Neural progenitor cell (in vitro differentiated cells): ENCODE results near the gene FCN3. TPM values are rescaled to one million over a fixed set of nuclear protein-coding genes. Genes with fewer than 3 reads are reported as not detected.

Experiments used
- DNase-seq: peaks from one replicate; pipeline ENCODE4 v3.0.0-alpha.2; 2016; ENCODE audit warnings: low spot score
- H2AFZ ChIP-seq: fragments of 200-600 bp; sonication (generic); replicated peaks from 2 replicates; pipeline ENCODE4 v1.6.1; 2016; ENCODE audit warnings: antibody characterized with exemption
- H3F3A ChIP-seq: fragments of 200-600 bp; sonication (generic); 2 replicates; pipeline ENCODE4 v1.6.1; 2016; ENCODE audit warnings: antibody characterized with exemption, low read depth
- H3K27ac ChIP-seq: fragments of 200-600 bp; sonication (generic); 2 replicates; pipeline ENCODE4 v1.5.1; 2016; ENCODE audit warnings: mild to moderate bottlenecking
- H3K27me3 ChIP-seq: fragments of 200-600 bp; sonication (generic); 2 replicates; pipeline ENCODE4 v1.6.1; 2016; ENCODE audit warnings: mild to moderate bottlenecking, moderate library complexity
- H3K36me3 ChIP-seq: fragments of 200-600 bp; sonication (generic); 2 replicates; pipeline ENCODE4 v1.5.1; 2016
- H3K4me1 ChIP-seq: fragments of 200-600 bp; sonication (generic); 2 replicates; pipeline ENCODE4 v1.6.1; 2016; ENCODE audit warnings: mixed run types
- H3K4me2 ChIP-seq: fragments of 200-600 bp; sonication (generic); 2 replicates; pipeline ENCODE4 v1.6.1; 2016
- H3K4me3 ChIP-seq: fragments of 200-600 bp; sonication (generic); 2 replicates; pipeline ENCODE4 v1.5.1; 2016
- H3K79me2 ChIP-seq: fragments of 200-600 bp; sonication (generic); 2 replicates; pipeline ENCODE4 v1.6.1; 2016; ENCODE audit warnings: low read depth
- H3K9ac ChIP-seq: fragments of 200-600 bp; sonication (generic); 2 replicates; pipeline ENCODE4 v1.6.1; 2016
- H3K9me3 ChIP-seq: fragments of 200-600 bp; sonication (generic); 2 replicates; pipeline ENCODE4 v1.5.1; 2016; ENCODE audit warnings: low read depth
- H4K20me1 ChIP-seq: fragments of 200-600 bp; sonication (generic); 2 replicates; pipeline ENCODE4 v1.6.1; 2016; ENCODE audit warnings: low read depth
- H3K27ac Mint-ChIP-seq: 3 replicates; pipeline ENCODE4 v1.8.0; 2021; ENCODE audit warnings: mixed read lengths
- H3K27me3 Mint-ChIP-seq: 2 replicates; pipeline ENCODE4 v1.8.0; 2022; ENCODE audit warnings: low read depth, mild to moderate bottlenecking, inconsistent platforms, moderate library complexity, mixed read lengths; ENCODE audit not compliant: insufficient read depth
- H3K36me3 Mint-ChIP-seq: 3 replicates; pipeline ENCODE4 v1.8.0; 2021; ENCODE audit warnings: mixed read lengths
- H3K4me1 Mint-ChIP-seq: 3 replicates; pipeline ENCODE4 v1.8.0; 2021; ENCODE audit warnings: mixed read lengths
- H3K4me3 Mint-ChIP-seq: 3 replicates; pipeline ENCODE4 v1.8.0; 2021; ENCODE audit warnings: mild to moderate bottlenecking, moderate library complexity, mixed read lengths
- H3K9me3 Mint-ChIP-seq: 3 replicates; pipeline ENCODE4 v1.8.0; 2020; ENCODE audit warnings: mixed read lengths
- CTCF ChIP-seq: fragments of 200-600 bp; sonication (generic); IDR thresholded peaks from 2 replicates; pipeline ENCODE4 v1.5.1; 2017; ENCODE audit warnings: antibody characterized with exemption, mild to moderate bottlenecking
- EZH2 ChIP-seq: fragments of 200-600 bp; sonication (generic); IDR thresholded peaks from 2 replicates; pipeline ENCODE4 v1.6.1; 2017; ENCODE audit warnings: antibody characterized with exemption, mild to moderate bottlenecking, moderate library complexity
- EZH2phosphoT487 ChIP-seq: fragments of 200-600 bp; sonication (generic); IDR thresholded peaks from 2 replicates; pipeline ENCODE4 v1.6.1; 2017; ENCODE audit warnings: antibody characterized with exemption
- total RNA-seq: library from RNA; depleted of rRNA; stranded (reverse); fragments of >200 nt; gene quantifications from 2 replicates; pipeline ENCODE4 v1.2.3, GENCODE V29; 2015; ENCODE audit warnings: low replicate concordance

Gene FCN3
- total RNA-seq, 1 donor from 2014 or later: not detected

- H3K27ac ChIP-seq: no peak overlapping the region
- H3K27me3 ChIP-seq: peaks cover 40% of the 10 kb centered on the region
- no peaks in the 10 kb centered on the region for H3K9me3 ChIP-seq
- H2AFZ ChIP-seq: no peak overlapping the region
- no peak for TF ChIP-seq CTCF
- TF ChIP-seq EZH2: no peak
- H3K4me3 ChIP-seq: no peak overlapping the region
- DNase-seq: peak; percentile 85
- H3K79me2 ChIP-seq: no peaks in the 10 kb centered on the region
- peak overlapping the region; percentile 31 for H3K4me3 Mint-ChIP-seq
- peaks cover 48% of the 10 kb centered on the region for H3K4me1 Mint-ChIP-seq
- H3K4me1 ChIP-seq: peaks cover 38% of the 10 kb centered on the region
- H3K36me3 Mint-ChIP-seq: peaks cover 7% of the 10 kb centered on the region
- peaks cover 53% of the 10 kb centered on the region for H3F3A ChIP-seq
- H4K20me1 ChIP-seq: peaks cover 25% of the 10 kb centered on the region
- H3K27me3 Mint-ChIP-seq: peaks cover 27% of the 10 kb centered on the region
- H3K9ac ChIP-seq: no peak overlapping the region
- peak overlapping the region; percentile 92 for H3K4me2 ChIP-seq
- no peaks in the 10 kb centered on the region for H3K9me3 Mint-ChIP-seq
- no peak overlapping the region for H3K27ac Mint-ChIP-seq
- H3K36me3 ChIP-seq: no peaks in the 10 kb centered on the region
Measured at GRCh38 chr1:27363766-27364695, 10.6 kb downstream of the FCN3 start.

GRCh38 chr1:27361553-27361952, 13.1 kb downstream of the FCN3 start:
- Histone ChIP-seq H3K27me3 (peaks cover 55% of the 10 kb centered on the region), H3K27ac (no peak overlapping the region), H3F3A (peaks cover 37% of the 10 kb centered on the region), H3K4me3 (no peak overlapping the region), H3K36me3 (no peaks in the 10 kb centered on the region), H3K79me2 (no peaks in the 10 kb centered on the region), H3K4me1 (peaks cover 33% of the 10 kb centered on the region), H3K9me3 (no peaks in the 10 kb centered on the region), H3K4me2 (no peak overlapping the region), H4K20me1 (peaks cover 37% of the 10 kb centered on the region), H3K9ac (no peak overlapping the region), H2AFZ (no peak overlapping the region)
- H3K9me3 Mint-ChIP-seq: no peaks in the 10 kb centered on the region
- no peak overlapping the region for H3K4me3 Mint-ChIP-seq
- no peak overlapping the region for H3K27ac Mint-ChIP-seq
- peaks cover 48% of the 10 kb centered on the region for H3K4me1 Mint-ChIP-seq
- H3K27me3 Mint-ChIP-seq: peaks cover 32% of the 10 kb centered on the region
- no peak for TF ChIP-seq CTCF
- no peak for TF ChIP-seq EZH2
- TF ChIP-seq EZH2phosphoT487: no peak
- no peak for DNase-seq
- peaks cover 11% of the 10 kb centered on the region for H3K36me3 Mint-ChIP-seq

- H3K36me3 ChIP-seq: no peaks in the 10 kb centered on the region
- no peaks in the 10 kb centered on the region for H3K9me3 ChIP-seq
- peaks cover 48% of the 10 kb centered on the region for H3K4me1 Mint-ChIP-seq
- H3K27ac Mint-ChIP-seq: no peak overlapping the region
- TF ChIP-seq CTCF (no peak), EZH2phosphoT487 (peak; percentile 23), EZH2 (peak; percentile 54)
- DNase-seq: peak; percentile 37
- peaks cover 37% of the 10 kb centered on the region for H4K20me1 ChIP-seq
- H3K4me1 ChIP-seq: peaks cover 33% of the 10 kb centered on the region
- H3K4me3 Mint-ChIP-seq: no peak overlapping the region
- peaks cover 55% of the 10 kb centered on the region for H3K27me3 ChIP-seq
- H3K4me2 ChIP-seq: peak overlapping the region; percentile 98
- peak overlapping the region; percentile 68 for H3K4me3 ChIP-seq
- no peak overlapping the region for H3K27ac ChIP-seq
- H3K9me3 Mint-ChIP-seq: no peaks in the 10 kb centered on the region
- H3K79me2 ChIP-seq: no peaks in the 10 kb centered on the region
- H2AFZ ChIP-seq: peak overlapping the region; percentile 99
- no peak overlapping the region for H3K9ac ChIP-seq
- peaks cover 11% of the 10 kb centered on the region for H3K36me3 Mint-ChIP-seq
- peaks cover 32% of the 10 kb centered on the region for H3K27me3 Mint-ChIP-seq
- peaks cover 33% of the 10 kb centered on the region for H3F3A ChIP-seq
Measured at GRCh38 chr1:27361044-27361402, 13.6 kb downstream of the FCN3 start.
